Measurements from ENCODE around the gene PHKB.
"Not testable (repeated sequence)": the region's sequence is repeated elsewhere in the genome, so short reads cannot be mapped to it uniquely, and the experiment has no call there.

PHKB gene

DNA sequence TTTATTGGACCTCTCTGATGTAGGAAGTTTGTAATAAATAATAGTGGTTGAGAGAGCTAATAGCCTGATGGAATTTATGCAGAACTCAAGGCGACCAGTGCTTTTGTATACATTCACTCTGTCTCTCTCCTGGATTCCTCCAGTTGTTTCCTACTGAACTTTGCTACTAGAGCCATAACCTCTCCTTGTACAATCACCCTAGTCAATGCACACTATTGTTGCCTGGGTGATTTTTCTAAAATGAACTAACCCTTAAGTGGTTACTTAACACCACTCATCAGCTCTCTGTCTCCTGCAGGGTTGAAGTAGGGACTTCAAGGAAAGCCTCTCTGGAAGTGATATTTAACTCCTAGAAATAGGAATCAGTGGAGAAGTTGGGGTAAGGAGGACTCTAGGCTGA is 9.7 kb downstream of the PHKB start:
- no peak for FAIRE-seq

DNA sequence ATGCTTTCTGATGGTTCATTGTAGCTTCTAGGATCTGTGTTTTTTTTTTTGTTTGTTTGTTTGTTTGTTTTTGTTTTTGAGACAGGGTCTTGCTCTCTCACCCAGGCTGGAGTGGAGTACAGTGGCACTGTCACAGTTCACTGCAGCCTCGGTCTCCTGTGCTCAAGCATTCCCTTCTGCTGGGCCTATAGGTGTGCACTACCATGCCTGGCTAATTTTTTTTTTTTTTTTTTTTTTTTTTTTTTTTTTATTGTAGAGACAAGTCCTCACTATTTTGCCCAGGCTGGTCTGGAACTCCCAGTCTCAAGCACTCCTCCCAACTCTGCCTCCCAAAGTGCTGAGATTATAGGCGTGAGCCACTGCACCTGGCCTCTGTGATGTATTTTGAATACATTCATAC is 11.9 kb downstream of the PHKB start:
- not testable (repeated sequence) for FAIRE-seq

DNA sequence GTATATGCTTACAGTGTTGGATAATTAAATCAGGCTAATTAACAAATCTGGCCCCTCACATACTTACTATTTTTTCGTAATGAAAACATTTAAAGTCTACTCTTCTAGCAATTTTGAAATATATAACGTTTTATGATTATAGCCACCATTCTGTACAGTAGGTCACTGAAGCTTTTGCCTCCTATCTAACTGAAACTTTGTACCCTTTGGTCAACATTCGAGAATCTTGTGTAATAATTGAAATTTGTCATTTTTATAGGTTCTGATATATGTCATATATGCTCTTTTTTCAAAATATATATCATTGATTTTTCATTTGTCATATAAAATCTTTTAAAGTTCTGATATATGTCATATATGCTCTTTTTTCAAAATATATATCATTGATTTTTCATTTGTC is 12.7 kb downstream of the PHKB start:
- peak; percentile 60 for FAIRE-seq

- no peak for FAIRE-seq
Measured at GRCh38 chr16:47475786-47476185, 14.7 kb downstream of the PHKB start.

- FAIRE-seq: no peak
Measured at GRCh38 chr16:47476654-47477345, 15.7 kb downstream of the PHKB start.

DNA sequence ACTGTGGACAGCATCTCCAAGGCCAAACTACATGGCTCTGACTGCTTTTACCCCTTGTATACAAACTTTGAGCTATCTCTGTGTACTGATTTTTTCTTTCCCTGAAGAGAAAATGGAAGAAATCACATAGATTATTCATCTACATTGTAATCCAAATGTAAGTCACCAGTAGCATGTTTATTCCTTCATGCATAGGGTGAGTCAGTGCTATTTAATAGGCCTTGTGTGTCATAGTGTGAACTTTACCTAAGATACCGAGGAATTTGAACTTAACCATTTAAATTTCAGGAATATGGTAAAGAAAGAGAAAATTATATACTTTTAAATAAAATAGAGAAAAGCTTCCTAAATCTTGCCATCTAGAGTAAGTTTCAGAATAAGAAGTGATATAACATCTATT is 16.5 kb downstream of the PHKB start:
- no peak for FAIRE-seq

GRCh38 chr16:47480410-47480809 is 19.3 kb downstream of the PHKB start:
- no peak for FAIRE-seq

GRCh38 chr16:47481698-47482374 is 20.7 kb downstream of the PHKB start:
- FAIRE-seq: no peak

DNA sequence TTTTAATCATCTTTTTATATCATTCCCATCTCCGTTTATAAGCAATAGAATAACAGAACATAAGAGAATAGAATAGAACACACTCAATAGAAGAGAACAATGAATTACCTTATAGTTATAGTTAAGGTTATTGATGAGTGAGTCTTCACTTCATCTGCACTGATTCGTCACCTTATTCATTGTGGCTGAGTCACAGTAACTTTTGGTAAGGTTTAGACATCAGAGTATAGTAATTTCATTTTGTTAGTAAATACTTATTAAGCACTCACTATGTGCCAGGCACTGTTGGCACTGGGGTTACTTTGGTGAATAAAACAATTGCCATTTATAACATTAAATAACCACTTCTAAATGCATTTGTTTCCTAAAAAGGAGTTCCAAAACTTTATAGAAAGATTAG is 22.5 kb downstream of the PHKB start:
- FAIRE-seq: no peak

DNA sequence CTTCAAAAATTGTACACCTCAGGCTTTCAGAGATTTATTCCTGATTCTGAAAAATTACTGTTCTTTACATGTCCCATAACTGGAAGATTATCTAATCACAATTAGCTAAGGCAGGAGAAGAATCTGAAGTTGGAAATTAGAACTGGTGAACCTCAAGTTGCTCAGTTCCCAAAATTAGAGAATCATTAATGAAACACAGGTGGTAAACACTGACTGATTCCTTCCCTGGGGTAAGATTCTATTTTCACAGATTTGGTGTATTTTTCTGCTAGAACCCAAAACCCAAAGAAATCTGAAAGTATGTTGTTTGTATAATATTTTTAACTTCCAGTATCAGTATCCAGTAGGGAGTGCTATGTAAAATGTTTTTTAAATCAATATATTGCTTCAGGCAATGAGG is 25.7 kb downstream of the PHKB start:
- FAIRE-seq: no peak

DNA sequence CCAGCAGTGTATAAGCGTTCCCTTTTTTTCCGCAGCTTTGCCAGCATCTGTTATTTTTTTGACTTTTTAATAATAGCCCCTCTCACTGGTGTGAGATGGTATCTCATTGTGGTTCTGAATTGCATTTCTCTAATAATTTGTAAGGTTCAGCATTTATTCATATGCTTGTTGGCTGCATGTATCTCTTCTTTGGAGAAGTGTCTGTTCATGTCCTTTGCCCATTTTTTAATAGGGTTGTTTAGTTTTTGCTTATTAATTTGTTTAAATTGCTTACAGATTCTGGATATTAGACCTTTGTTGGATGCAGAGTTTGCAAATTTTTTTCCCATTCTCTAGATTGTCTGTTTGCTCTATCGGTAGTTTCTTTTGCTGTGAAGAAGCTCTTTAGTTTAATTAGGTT is 26.9 kb downstream of the PHKB start:
- no peak for FAIRE-seq

- no peak for FAIRE-seq
Measured at GRCh38 chr16:47490471-47490870, 29.3 kb downstream of the PHKB start.

GRCh38 chr16:47492036-47492427 is 30.9 kb downstream of the PHKB start:
- no peak for FAIRE-seq

DNA sequence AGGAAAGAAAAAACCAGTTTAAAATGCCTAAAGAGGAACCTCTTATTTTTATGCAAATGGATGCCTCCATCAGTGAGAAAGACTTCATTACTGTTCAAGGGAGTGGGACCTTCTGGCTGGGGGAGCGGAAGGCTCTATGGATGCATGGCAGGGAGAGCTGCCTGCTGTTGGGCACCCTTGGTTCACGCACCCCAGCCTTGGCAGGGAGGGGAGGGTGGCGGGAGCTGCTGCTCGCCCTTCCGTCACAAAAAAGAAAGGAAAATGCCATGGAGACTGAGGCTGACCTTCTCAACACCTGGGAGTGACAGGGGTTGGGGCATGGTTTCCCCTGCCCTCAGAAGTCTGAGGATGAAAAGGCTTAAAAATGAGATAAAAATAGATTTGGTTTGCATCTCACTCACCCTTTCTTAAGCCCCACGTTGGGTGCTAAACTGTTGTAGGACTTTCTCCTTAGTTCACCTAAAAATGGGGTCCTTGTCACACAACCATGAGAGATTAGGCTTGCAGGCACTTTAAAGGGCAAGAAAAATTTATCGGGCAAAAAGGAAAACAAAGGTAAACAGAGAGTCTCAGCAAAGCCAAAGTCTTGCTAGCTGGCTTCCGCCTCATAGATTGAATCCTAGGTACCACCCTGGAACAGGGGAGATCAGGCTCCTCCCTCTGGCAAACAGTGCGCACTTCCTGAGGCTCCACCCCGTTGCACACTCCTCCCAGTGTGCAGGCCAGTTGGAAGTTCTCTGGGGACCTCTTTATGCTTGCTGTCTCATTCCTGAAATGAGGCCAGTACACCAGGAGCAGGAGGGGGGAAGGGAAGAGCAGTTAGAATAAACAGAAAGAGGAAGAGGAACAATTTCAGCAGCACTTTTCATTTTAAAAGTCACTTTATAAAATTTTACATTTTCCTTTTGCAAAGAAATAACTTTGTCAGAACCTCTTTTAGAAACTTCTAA is 31.6 kb downstream of the PHKB start:
- FAIRE-seq: no peak

DNA sequence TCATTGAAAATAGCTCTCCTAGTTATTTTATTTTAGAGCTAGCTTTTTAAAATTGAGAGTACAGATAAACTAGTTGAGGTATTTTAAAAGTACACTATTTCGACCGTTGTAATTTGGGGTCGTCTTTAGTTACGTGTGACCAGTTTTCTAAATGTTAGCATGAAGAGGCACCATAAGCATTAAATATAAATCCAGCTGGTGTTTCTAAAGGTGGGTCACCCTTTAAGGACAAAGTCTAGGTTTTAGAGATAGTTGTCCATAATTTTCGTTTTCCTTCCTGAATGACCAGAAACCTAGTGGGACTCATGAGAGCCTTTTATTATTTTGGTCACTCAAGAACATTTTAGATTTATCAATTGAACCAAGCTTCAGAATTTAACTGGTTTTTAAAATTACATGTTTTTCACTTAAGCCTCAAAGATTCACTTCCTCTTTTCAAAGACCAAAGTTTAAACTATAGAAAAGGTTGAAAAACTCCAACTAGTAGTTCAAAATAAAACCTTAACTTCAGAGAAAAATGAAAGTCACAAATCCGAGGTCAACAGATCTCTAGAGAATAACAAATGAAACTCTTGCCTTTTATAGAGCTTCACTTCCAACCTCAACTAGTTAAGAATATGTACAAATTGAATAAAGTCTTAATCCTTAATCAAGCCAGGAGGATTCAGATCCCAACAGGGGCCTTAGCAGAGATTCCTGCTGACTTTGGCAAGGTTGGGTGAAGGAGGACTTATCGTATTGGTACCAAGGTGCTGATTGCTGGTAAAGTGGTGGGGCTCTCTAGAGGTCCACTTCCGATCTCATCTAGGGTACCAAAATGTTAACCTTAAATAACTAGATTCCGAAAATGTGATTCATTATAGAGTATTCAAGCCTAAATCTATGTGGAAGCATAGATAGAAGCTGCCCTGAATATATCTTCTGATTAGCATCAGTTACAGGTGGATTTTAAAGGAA is 32.5 kb downstream of the PHKB start:
- no peak for FAIRE-seq

DNA sequence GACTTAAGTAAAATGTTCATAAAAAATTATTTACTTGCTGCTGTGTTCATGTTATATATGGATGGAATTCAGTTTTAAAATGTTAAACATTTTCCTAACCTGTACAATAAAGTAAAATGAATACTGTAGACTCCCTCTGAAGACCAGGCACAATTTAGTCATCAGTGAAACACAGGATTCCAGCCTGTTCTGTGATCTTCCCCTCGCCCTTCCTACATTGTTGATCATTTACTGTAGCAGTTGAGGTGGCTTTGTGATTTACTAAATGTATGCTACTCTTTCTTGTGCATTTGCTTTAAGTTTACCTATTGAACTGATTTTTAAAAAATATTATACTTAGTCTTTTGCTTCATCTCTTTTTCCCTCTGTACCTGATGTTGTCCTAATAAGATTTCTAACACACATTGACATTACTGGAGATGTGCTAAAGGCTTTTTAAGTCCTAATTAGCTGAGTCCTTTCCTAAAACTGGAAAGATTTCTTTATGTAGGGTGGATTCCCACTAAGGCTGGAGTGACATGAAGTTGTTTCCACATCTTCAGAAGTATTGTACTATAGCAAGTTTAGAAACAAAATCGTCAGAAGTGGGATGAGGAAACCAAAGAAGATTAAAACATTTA is 38.1 kb downstream of the PHKB start:
- FAIRE-seq: no peak

DNA sequence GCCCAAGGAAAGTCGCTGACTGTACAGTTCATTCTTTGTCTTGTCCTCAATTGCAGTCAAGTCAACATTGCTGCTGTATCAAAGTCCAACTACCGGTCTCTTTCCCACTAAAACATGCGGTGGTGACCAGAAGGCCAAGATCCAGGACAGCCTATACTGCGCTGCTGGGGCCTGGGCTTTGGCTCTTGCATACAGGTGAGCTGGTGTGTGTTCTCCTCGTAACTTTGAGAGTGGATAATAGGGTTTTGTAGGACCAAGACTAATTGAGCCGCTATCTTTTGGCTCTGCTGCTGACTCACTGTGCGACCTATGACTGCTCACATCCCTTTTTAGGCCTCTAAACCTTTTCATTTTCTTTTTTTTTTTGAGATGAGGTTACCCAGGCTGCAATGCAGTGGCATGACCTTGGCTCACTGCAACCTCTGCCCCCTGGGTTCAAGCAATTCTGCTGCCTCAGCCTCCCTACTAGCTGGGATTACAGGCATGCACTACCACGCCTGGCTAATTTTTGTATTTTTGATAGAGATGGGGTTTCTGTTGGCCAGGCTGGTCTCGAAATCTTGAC is 38.7 kb downstream of the PHKB start:
- FAIRE-seq: no peak

DNA sequence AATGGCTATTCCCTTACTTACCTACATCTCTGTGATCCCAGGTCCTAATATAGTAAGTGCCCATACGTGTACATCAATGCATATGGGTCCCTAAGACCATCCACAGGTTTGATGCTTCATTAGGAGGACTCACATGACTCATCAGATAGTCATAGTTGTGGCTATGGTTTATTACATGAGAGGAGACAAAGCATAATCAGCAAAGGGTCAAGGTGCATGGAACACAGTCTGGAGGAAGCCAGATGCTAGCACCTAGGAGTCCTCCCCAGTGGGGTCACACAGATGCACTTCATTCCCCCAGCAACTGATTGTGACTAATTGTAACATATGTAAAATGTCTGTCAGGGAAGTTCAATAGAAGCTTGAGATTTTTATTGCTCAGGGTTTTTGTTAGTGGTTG is 42.8 kb downstream of the PHKB start:
- FAIRE-seq: no peak

- no peak for FAIRE-seq
Measured at GRCh38 chr16:47504599-47504998, 43.5 kb downstream of the PHKB start.

GRCh38 chr16:47506800-47507199 is 45.7 kb downstream of the PHKB start:
- FAIRE-seq: no peak

DNA sequence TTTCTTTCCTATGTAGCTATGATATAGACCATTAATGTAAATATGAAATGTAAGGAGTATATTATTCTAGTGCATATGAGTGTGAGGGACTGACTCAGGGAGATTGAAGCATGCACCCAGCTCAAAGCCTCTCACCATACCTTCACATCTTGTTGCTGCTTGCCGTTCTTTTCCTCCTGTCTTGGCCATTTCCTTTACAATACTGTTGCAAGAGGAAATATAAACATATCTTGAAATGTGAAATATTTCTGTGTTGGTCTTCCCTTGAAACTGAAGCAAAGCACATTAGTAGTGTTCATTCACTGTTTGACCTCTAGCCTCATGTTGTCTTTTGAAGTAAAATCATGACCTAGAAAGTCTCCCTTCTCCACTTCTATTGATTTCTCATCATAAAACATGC is 46.6 kb downstream of the PHKB start:
- no peak for FAIRE-seq

GRCh38 chr16:47511882-47512281 is 50.8 kb downstream of the PHKB start:
- FAIRE-seq: no peak

Data from G401.6 (cell line).